ENCODE data around the gene ANKRD23.
"Not testable (repeated sequence)": the region's sequence is repeated elsewhere in the genome, so short reads cannot be mapped to it uniquely, and the experiment has no call there.

Gene ANKRD23

GRCh38 chr2:96813656-96814055, 30.2 kb downstream of the ANKRD23 start:
- DNase-seq: no peak

- no peak for DNase-seq
Measured at GRCh38 chr2:96811917-96812316, 31.9 kb downstream of the ANKRD23 start.

GRCh38 chr2:96810783-96811192, 33.0 kb downstream of the ANKRD23 start:
- DNase-seq: no peak

- DNase-seq: no peak
Measured at GRCh38 chr2:96809951-96810782, 33.7 kb downstream of the ANKRD23 start.

GRCh38 chr2:96809216-96809882, 34.5 kb downstream of the ANKRD23 start:
- no peak for DNase-seq

- no peak for DNase-seq
Measured at GRCh38 chr2:96808176-96808837, 35.5 kb downstream of the ANKRD23 start.

- DNase-seq: no peak
Measured at GRCh38 chr2:96807127-96807471, 36.7 kb downstream of the ANKRD23 start.

- DNase-seq: peak in 1 of 2 experiments; percentile 22
Measured at GRCh38 chr2:96806468-96807126, 37.2 kb downstream of the ANKRD23 start.

- DNase-seq: not testable (repeated sequence)
Measured at GRCh38 chr2:96805946-96806345, 37.9 kb downstream of the ANKRD23 start.

- DNase-seq: no peak
Measured at GRCh38 chr2:96804986-96805385, 38.8 kb downstream of the ANKRD23 start.

GRCh38 chr2:96802721-96803120, 41.1 kb downstream of the ANKRD23 start:
- no peak for DNase-seq

- DNase-seq: peak; percentile 59 to 68
Measured at GRCh38 chr2:96801786-96802595, 41.8 kb downstream of the ANKRD23 start.

GRCh38 chr2:96801005-96801785, 42.6 kb downstream of the ANKRD23 start:
- peak; percentile 80 to 82 for DNase-seq

GRCh38 chr2:96800061-96801004, 43.5 kb downstream of the ANKRD23 start:
- DNase-seq: no peak

GRCh38 chr2:96799623-96799935, 44.2 kb downstream of the ANKRD23 start:
- no peak for DNase-seq

- no peak for DNase-seq
Measured at GRCh38 chr2:96798733-96799622, 44.8 kb downstream of the ANKRD23 start.

GRCh38 chr2:96797066-96797625, 46.7 kb downstream of the ANKRD23 start:
- no peak for DNase-seq

GRCh38 chr2:96796497-96796896, 47.3 kb downstream of the ANKRD23 start:
- not testable (repeated sequence) for DNase-seq

GRCh38 chr2:96795076-96795475, 48.7 kb downstream of the ANKRD23 start:
- no peak for DNase-seq
